ENCODE measurements around the gene TTC4. TPM values are rescaled to one million over a fixed set of nuclear protein-coding genes. Genes with fewer than 3 reads are reported as not detected.

TTC4 gene
- total RNA-seq, 2 experiments from 2014 or later = 7.3 to 7.6 TPM

DNA sequence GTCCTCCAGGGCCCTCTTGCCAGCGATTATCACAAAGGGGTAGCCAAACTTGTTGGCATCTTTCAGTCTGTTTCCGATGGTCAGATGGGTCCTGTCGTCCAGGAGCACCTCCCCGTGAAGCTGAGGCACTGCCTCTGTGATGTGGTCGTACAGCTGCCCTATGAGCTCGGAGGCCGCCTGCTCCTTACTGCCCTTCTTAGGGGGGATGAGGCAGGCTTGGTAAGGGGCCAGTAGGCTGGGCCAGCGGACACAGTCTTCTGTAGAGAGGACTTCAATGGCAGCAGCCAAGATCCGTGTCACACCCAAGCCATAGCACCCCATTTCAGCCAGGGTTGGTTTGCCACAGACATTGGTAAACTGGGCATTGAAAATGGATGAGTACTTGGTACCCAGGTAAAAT is 42.2 kb downstream of the TTC4 start:
- DNase-seq = no peak
- no peaks in the 10 kb centered on the region for H3K9me3 ChIP-seq (ENCODE audit: control insufficient read depth in 1 of 2, insufficient read depth in 1 of 2, low read length in 2 of 2)
- Mint-ChIP-seq H3K4me1 (ENCODE audit: low read depth) (peaks cover 8% of the 10 kb centered on the region), H3K36me3 (ENCODE audit: low read depth) (peaks cover 21% of the 10 kb centered on the region), H3K9me3 (no peaks in the 10 kb centered on the region), H3K4me3 (no peak overlapping the region), H3K27ac (no peak overlapping the region), H3K27me3 (no peaks in the 10 kb centered on the region)
- H3K36me3 ChIP-seq (ENCODE audit: insufficient read depth, low read length) = peaks cover 21% of the 10 kb centered on the region
- H3K4me1 ChIP-seq (ENCODE audit: insufficient read depth, low read length) = no peaks in the 10 kb centered on the region
- ATAC-seq (ENCODE audit: poor library complexity) = no peak
- no peak overlapping the region for H3K4me3 ChIP-seq (ENCODE audit: low read length)
- intact Hi-C loops (cut with DNase I, micrococcal nuclease) = no loop called here
- no peak overlapping the region for H3K27ac ChIP-seq (ENCODE audit: low read depth in 1 of 2, low read length in 2 of 2)
- POLR2A ChIA-PET = no interaction called here
- H3K27me3 ChIP-seq (ENCODE audit: control insufficient read depth in 1 of 2, insufficient read depth in 2 of 2, low read length in 2 of 2) = no peaks in the 10 kb centered on the region
- CTCF ChIA-PET = no interaction called here
- TF ChIP-seq, protein P1, sequence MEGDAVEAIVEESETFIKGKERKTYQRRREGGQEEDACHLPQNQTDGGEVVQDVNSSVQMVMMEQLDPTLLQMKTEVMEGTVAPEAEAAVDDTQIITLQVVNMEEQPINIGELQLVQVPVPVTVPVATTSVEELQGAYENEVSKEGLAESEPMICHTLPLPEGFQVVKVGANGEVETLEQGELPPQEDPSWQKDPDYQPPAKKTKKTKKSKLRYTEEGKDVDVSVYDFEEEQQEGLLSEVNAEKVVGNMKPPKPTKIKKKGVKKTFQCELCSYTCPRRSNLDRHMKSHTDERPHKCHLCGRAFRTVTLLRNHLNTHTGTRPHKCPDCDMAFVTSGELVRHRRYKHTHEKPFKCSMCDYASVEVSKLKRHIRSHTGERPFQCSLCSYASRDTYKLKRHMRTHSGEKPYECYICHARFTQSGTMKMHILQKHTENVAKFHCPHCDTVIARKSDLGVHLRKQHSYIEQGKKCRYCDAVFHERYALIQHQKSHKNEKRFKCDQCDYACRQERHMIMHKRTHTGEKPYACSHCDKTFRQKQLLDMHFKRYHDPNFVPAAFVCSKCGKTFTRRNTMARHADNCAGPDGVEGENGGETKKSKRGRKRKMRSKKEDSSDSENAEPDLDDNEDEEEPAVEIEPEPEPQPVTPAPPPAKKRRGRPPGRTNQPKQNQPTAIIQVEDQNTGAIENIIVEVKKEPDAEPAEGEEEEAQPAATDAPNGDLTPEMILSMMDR (IDR thresholded peaks at IDR 0.05) = no peak

DNA sequence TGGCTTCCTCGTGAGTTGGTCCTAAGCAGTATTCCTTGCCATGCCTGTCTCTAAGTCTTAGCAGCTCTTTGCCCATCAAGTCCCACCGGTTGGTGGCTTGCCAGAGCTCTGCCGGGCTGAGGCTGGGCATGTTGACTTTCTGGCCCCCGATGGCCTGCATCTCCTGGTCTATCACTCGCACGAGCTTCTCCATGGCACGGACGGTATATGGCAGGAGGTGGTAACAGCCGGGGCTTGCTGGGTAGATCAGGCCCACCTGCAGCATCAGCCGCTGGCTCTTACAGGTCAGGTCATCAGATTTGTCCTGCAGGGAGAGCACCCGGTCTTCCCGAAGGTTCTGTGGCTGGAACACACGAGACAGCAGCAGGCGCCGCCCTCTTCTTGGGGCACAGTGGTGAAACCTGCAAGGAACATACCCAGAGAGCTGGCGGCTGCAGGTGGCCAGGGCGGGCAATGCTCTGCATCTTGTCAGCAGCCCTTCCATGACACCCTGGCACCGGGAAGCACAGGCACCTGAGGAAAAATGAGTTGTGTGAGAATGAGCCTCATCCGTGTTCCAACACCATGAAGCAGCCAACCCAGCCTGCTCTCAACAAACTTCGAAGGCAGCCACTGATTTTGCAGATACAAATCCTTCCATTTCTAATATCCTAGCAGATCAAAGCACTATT is 43.2 kb downstream of the TTC4 start:
- Histone ChIP-seq H3K9me3 (ENCODE audit: control insufficient read depth in 1 of 2, insufficient read depth in 1 of 2, low read length in 2 of 2) (no peaks in the 10 kb centered on the region), H3K27ac (ENCODE audit: low read depth in 1 of 2, low read length in 2 of 2) (no peak overlapping the region), H3K36me3 (ENCODE audit: insufficient read depth, low read length) (peaks cover 21% of the 10 kb centered on the region), H3K4me3 (ENCODE audit: low read length) (no peak overlapping the region), H3K27me3 (ENCODE audit: control insufficient read depth in 1 of 2, insufficient read depth in 2 of 2, low read length in 2 of 2) (no peaks in the 10 kb centered on the region), H3K4me1 (ENCODE audit: insufficient read depth, low read length) (peaks cover 4% of the 10 kb centered on the region)
- H3K27ac Mint-ChIP-seq = no peak overlapping the region
- no peaks in the 10 kb centered on the region for H3K9me3 Mint-ChIP-seq
- peaks cover 21% of the 10 kb centered on the region for H3K36me3 Mint-ChIP-seq (ENCODE audit: low read depth)
- CTCF ChIA-PET = no interaction called here
- H3K27me3 Mint-ChIP-seq = no peaks in the 10 kb centered on the region
- DNase-seq (no peak), ATAC-seq (ENCODE audit: poor library complexity) (no peak)
- TF ChIP-seq, protein P1 (IDR thresholded peaks at IDR 0.05) = no peak
- intact Hi-C loops (cut with DNase I, micrococcal nuclease) = no loop called here
- H3K4me1 Mint-ChIP-seq (ENCODE audit: low read depth) = peaks cover 17% of the 10 kb centered on the region
- H3K4me3 Mint-ChIP-seq = no peak overlapping the region
- POLR2A ChIA-PET = no interaction called here

DNA sequence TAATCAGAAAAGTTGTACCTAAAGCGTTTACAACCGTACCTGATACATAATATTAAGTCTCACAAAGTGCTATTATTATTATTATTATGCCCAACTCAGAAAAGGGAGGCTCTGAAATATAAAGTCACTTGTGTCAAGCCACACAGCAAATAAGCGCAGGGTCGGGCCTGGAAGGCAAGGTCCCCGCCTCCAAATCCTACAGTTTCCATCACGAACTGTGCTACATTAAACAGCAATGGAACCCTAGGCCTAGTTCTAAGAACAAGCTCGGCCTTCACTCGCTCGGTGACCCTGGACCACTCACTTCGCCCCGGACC is 48.1 kb downstream of the TTC4 start:
- peak overlapping the region; percentile 70 for H3K27ac Mint-ChIP-seq
- TF ChIP-seq, protein P1 (IDR thresholded peaks at IDR 0.05) = no peak
- Histone ChIP-seq H3K4me3 (ENCODE audit: low read length) (peak overlapping the region; percentile 98), H3K4me1 (ENCODE audit: insufficient read depth, low read length) (peaks cover 8% of the 10 kb centered on the region), H3K27ac (ENCODE audit: low read depth in 1 of 2, low read length in 2 of 2) (peak overlapping the region in 1 of 2 donors; percentile 48), H3K27me3 (ENCODE audit: control insufficient read depth in 1 of 2, insufficient read depth in 2 of 2, low read length in 2 of 2) (no peaks in the 10 kb centered on the region), H3K9me3 (ENCODE audit: control insufficient read depth in 1 of 2, insufficient read depth in 1 of 2, low read length in 2 of 2) (no peaks in the 10 kb centered on the region), H3K36me3 (ENCODE audit: insufficient read depth, low read length) (peaks cover 3% of the 10 kb centered on the region)
- DNase-seq (peak in 1 of 14 experiments; percentile 0), ATAC-seq (ENCODE audit: poor library complexity) (no peak)
- H3K4me3 Mint-ChIP-seq = peak overlapping the region; percentile 98
- CTCF ChIA-PET = interaction anchor here (2.7 kb wide), 1 partner anchor 37 kb away, joined by 13 read pairs; the partner anchor contains the start of gene TTC22
- POLR2A ChIA-PET = interaction anchor here (1.5 to 3.5 kb wide), 2 partner anchors 37 to 711 kb away, joined by 7 to 16 read pairs; partner anchors contain the start of genes TCEANC2, TMEM59 and TTC22
- H3K27me3 Mint-ChIP-seq = no peaks in the 10 kb centered on the region
- H3K4me1 Mint-ChIP-seq (ENCODE audit: low read depth) = peaks cover 26% of the 10 kb centered on the region
- intact Hi-C loops (cut with DNase I, micrococcal nuclease) = loop anchor here (1.0 to 10.0 kb wide), 9 partner anchors 47 to 1539 kb away; partner anchors contain the start of genes CZIB (in 1 of the 2), DHCR24 (in 1 of the 2), DIO1 (in 1 of the 2) and SSBP3 (in 1 of the 2)
- H3K36me3 Mint-ChIP-seq (ENCODE audit: low read depth) = peaks cover 5% of the 10 kb centered on the region
- H3K9me3 Mint-ChIP-seq = no peaks in the 10 kb centered on the region

Measured in CD4-positive, alpha-beta T cell (primary cell).